B cell (primary cell): ENCODE measurements around the gene USO1. TPM values are rescaled to one million over a fixed set of nuclear protein-coding genes. Genes with fewer than 3 reads are reported as not detected.

ENCODE experiments used
- ATAC-seq: fragments of 200-7000 bp; cut with Tn5 transposase; one replicate; pipeline ENCODE4 v1.10.0; 2021; ENCODE audit warnings: low read depth, mild to moderate bottlenecking, moderate number of reproducible peaks, moderate library complexity
- CTCF ChIA-PET: fragments of 350-600 bp; sonication (Branson Sonifier 250); formaldehyde crosslinking; loops from one replicate; lab custom pipeline; 2021; ENCODE audit warnings: antibody characterized with exemption, inconsistent platforms; lab: Charles Lee
- POLR2A ChIA-PET: fragments of 350-600 bp; sonication (Branson Sonifier 250); formaldehyde crosslinking; loops from one replicate; lab custom pipeline; 2021; ENCODE audit warnings: antibody characterized with exemption; lab: Charles Lee
- DNase-seq: peaks from one replicate; pipeline ENCODE4 v3.0.0; 2013
- H2AFZ ChIP-seq: 2 replicates; pipeline ENCODE4 v1.6.1; 2012; ENCODE audit warnings: mild to moderate bottlenecking, low read depth, low read length; ENCODE audit not compliant: insufficient read depth, poor library complexity, severe bottlenecking
- H3K27ac ChIP-seq, 2 donors: 1 replicate in 1 of 2; 2 replicates in 1 of 2; pipeline ENCODE4 v1.5.1; 2012 to 2013; ENCODE audit warnings: low read length in 2 of 2, mild to moderate bottlenecking in 2 of 2, moderate library complexity in 1 of 2
- H3K27me3 ChIP-seq, 4 experiments: fragments of 200-600 bp in 1 of 4; sonication (generic) in 1 of 4; replicated peaks in 1 of 4; 1 replicate in 2 of 4; 2 replicates in 2 of 4; pipeline versions ENCODE4 v1.6.1 to v1.7.0; 2013 to 2016; ENCODE audit warnings: low read length in 3 of 4, mild to moderate bottlenecking in 2 of 4, mixed read lengths in 1 of 4, moderate library complexity in 1 of 4; ENCODE audit not compliant: insufficient read depth in 4 of 4, control insufficient read depth in 3 of 4; ENCODE audit errors: control extremely low read depth in 1 of 4
- H3K36me3 ChIP-seq, 2 experiments: replicated peaks in 1 of 2; 1 replicate in 1 of 2; 2 replicates in 1 of 2; pipeline versions ENCODE4 v1.6.1 to v1.7.1; 2013; ENCODE audit warnings: low read length in 1 of 2; ENCODE audit not compliant: insufficient read depth in 2 of 2, control insufficient read depth in 1 of 2; ENCODE audit errors: control extremely low read depth in 1 of 2, extremely low read depth in 1 of 2
- H3K4me1 ChIP-seq, 2 donors: fragments of 200-600 bp in 1 of 2; sonication (generic) in 1 of 2; 1 replicate in 1 of 2; 2 replicates in 1 of 2; pipeline versions ENCODE4 v1.5.1 to v1.6.1; 2013 to 2017; ENCODE audit warnings: low read length in 2 of 2; ENCODE audit not compliant: control insufficient read depth in 2 of 2, insufficient read depth in 2 of 2
- H3K4me2 ChIP-seq: replicated peaks from 2 replicates; pipeline ENCODE3; 2012; ENCODE audit warnings: mild to moderate bottlenecking, low read depth, low read length; ENCODE audit not compliant: poor library complexity, severe bottlenecking
- H3K4me3 ChIP-seq, 5 experiments: fragments of 200-600 bp in 1 of 5; sonication (generic) in 1 of 5; 1 replicate in 3 of 5; 2 replicates in 2 of 5; pipeline versions ENCODE4 v1.5.1 to v1.7.0; 2011 to 2016; ENCODE audit warnings: low read length in 4 of 5, mild to moderate bottlenecking in 4 of 5, low read depth in 2 of 5, control low read depth in 1 of 5, moderate library complexity in 1 of 5; ENCODE audit not compliant: insufficient read depth in 1 of 5; ENCODE audit errors: control extremely low read depth in 1 of 5, extremely low read depth in 1 of 5
- H3K79me2 ChIP-seq: fragments of 200-600 bp; sonication (generic); one replicate; pipeline ENCODE4 v1.6.0; 2016; ENCODE audit warnings: low read length; ENCODE audit not compliant: control insufficient read depth, insufficient read depth
- H3K9ac ChIP-seq: fragments of 200-600 bp; sonication (generic); 2 replicates; pipeline ENCODE4 v1.6.1; 2017; ENCODE audit warnings: mild to moderate bottlenecking, low read length, moderate library complexity
- H3K9me3 ChIP-seq, 3 donors: one replicate each; pipeline versions ENCODE4 v1.6.1 to v1.7.1; 2013; ENCODE audit warnings: low read length in 2 of 3; ENCODE audit not compliant: control insufficient read depth in 2 of 3, insufficient read depth in 1 of 3; ENCODE audit errors: control extremely low read depth in 1 of 3
- H4K20me1 ChIP-seq: 2 replicates; pipeline ENCODE4 v1.6.0; 2012; ENCODE audit warnings: mild to moderate bottlenecking, low read length; ENCODE audit not compliant: insufficient read depth, control insufficient read depth, poor library complexity, severe bottlenecking
- H3K27ac Mint-ChIP-seq: one replicate; pipeline ENCODE4 v1.8.0; 2021; ENCODE audit warnings: mixed read lengths
- H3K27me3 Mint-ChIP-seq: one replicate; pipeline ENCODE4 v1.8.0; 2021; ENCODE audit warnings: mixed read lengths
- H3K4me1 Mint-ChIP-seq: one replicate; pipeline ENCODE4 v1.8.0; 2021; ENCODE audit warnings: mixed read lengths
- H3K4me3 Mint-ChIP-seq: one replicate; pipeline ENCODE4 v1.8.0; 2021; ENCODE audit warnings: mixed read lengths
- H3K9me3 Mint-ChIP-seq: one replicate; pipeline ENCODE4 v1.8.0; 2022; ENCODE audit warnings: mixed read lengths; ENCODE audit not compliant: insufficient read depth
- CTCF ChIP-seq: fragments of 200-600 bp; IDR thresholded peaks from one replicate; pipeline ENCODE4 v1.8.0; 2022; ENCODE audit warnings: antibody characterized with exemption, mild to moderate bottlenecking
- EZH2 ChIP-seq: IDR thresholded peaks from 2 replicates; pipeline ENCODE4 v1.6.1; 2012; ENCODE audit warnings: borderline replicate concordance, low read depth, mild to moderate bottlenecking, moderate library complexity, low read length; ENCODE audit not compliant: insufficient read depth, poor library complexity, severe bottlenecking
- WGBS: methylation state at CpG from one replicate; pipeline ENCODE4 v1.1.5; 2013; ENCODE audit warnings: missing lambda C conversion rate; ENCODE audit not compliant: insufficient coverage; 5-methylcytosine and 5-hydroxymethylcytosine counted together
- intact Hi-C: fragments of 100-400 bp; cut with micrococcal nuclease; formaldehyde crosslinking; loops from one replicate; pipeline ENCODE4 v1.10.0; 2022
- polyA plus RNA-seq: library from polyadenylated mRNA; depleted of rRNA; stranded (reverse); fragments of >200 nt; gene quantifications from 2 replicates; pipeline ENCODE4 v1.2.3, GENCODE V29; 2012
- total RNA-seq, 2 donors: library from RNA; stranded (reverse); fragments of 120-200 nt in 1 of 2; gene quantifications; 1 replicate in 1 of 2; 2 replicates in 1 of 2; pipeline versions ENCODE4 v1.2.3 to v1.2.4, GENCODE V29; 2013 to 2022

Gene USO1
- total and polyA plus RNA-seq, 2 donors (not counting 1 experiment from before 2014, with no cell fraction given) = 12.3 to 45.0 TPM

- Mint-ChIP-seq H3K4me3 (no peak overlapping the region), H3K4me1 (peaks cover 6% of the 10 kb centered on the region), H3K27me3 (peaks cover 3% of the 10 kb centered on the region), H3K27ac (no peak overlapping the region), H3K9me3 (no peaks in the 10 kb centered on the region)
- H3K9me3 ChIP-seq = no peaks in the 10 kb centered on the region
- H3K27me3 ChIP-seq = peaks cover 0 to 3% (median 0%) of the 10 kb centered on the region in 4 experiments
- no peaks in the 10 kb centered on the region for H4K20me1 ChIP-seq
- no peaks in the 10 kb centered on the region for H3K79me2 ChIP-seq
- no peak overlapping the region for H3K9ac ChIP-seq
- no peak overlapping the region for H2AFZ ChIP-seq
- H3K27ac ChIP-seq = no peak overlapping the region
- no peaks in the 10 kb centered on the region for H3K36me3 ChIP-seq
- no peak for TF ChIP-seq EZH2
- no peak for TF ChIP-seq CTCF
- ChIA-PET POLR2A (no interaction called here), CTCF (no interaction called here)
- ATAC-seq (no peak), DNase-seq (no peak)
- 100% methylated on average over 3 of the region's 3 CpGs for WGBS
- no peak overlapping the region for H3K4me2 ChIP-seq
- no peaks in the 10 kb centered on the region for H3K4me1 ChIP-seq
- intact Hi-C loops = loop anchor here (10.0 kb wide), 1 partner anchor 969 kb away; no protein-coding TSS in a partner anchor
- H3K4me3 ChIP-seq = no peak overlapping the region
Observed at GRCh38 chr4:75844151-75844662, 119.8 kb downstream of the USO1 start.

DNA sequence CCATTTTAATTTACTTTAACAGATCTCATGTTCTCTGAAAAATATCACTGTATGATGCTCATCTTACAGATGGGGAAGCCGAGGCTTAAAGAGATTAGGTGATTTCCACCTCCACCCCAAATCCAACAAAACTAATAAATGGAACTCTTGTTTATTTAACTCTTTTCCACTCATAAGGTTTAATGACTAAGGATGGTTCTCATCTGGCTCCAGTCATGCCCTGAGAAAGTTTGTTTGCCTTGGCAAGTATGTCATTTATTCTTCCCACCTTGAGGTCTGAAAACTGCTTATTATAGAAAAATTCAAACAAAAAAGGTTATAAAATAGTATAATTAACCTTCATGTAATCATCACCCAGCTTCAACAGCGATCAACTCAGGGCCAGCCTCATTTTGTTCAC, 121.6 kb downstream of the USO1 start:
- Mint-ChIP-seq H3K9me3 (no peaks in the 10 kb centered on the region), H3K4me3 (no peak overlapping the region), H3K27me3 (peaks cover 5% of the 10 kb centered on the region), H3K4me1 (peaks cover 6% of the 10 kb centered on the region), H3K27ac (no peak overlapping the region)
- ChIA-PET CTCF (interaction anchor here (1.0 kb wide), 1 partner anchor 276 kb away, joined by 3 read pairs; no protein-coding TSS in a partner anchor), POLR2A (no interaction called here)
- no CpG with 5 or more reads among the region's 2 CpGs for WGBS
- Histone ChIP-seq H2AFZ (peak overlapping the region; percentile 30), H4K20me1 (no peaks in the 10 kb centered on the region), H3K27ac (no peak overlapping the region), H3K4me1 (no peaks in the 10 kb centered on the region), H3K9me3 (no peaks in the 10 kb centered on the region), H3K9ac (no peak overlapping the region), H3K27me3 (peaks cover 0 to 3% (median 0%) of the 10 kb centered on the region in 4 experiments), H3K79me2 (no peaks in the 10 kb centered on the region), H3K4me2 (no peak overlapping the region), H3K4me3 (no peak overlapping the region), H3K36me3 (no peaks in the 10 kb centered on the region)
- intact Hi-C loops = loop anchor here (5.0 to 10.0 kb wide), 2 partner anchors 139 to 971 kb away; no protein-coding TSS in a partner anchor
- TF ChIP-seq EZH2 (no peak), CTCF (no peak)
- no peak for ATAC-seq
- DNase-seq = no peak
